Activated naive CD4-positive, alpha-beta T cell treated with anti-CD3 and anti-CD28 coated beads, Interleukin-2, amount 10 ng/mL, durations not matched to agents 5 hours and 36 hours (primary cell): ENCODE data around the gene TOGARAM2. TPM values are rescaled to one million over a fixed set of nuclear protein-coding genes. Genes with fewer than 3 reads are reported as not detected.

Source experiments
- total RNA-seq, 2 experiments: library from RNA; stranded (reverse); gene quantifications; one replicate each; pipeline ENCODE4 v1.2.3, GENCODE V29; 2021

Gene TOGARAM2
- total RNA-seq: 1 to 10 TPM; 4.0 to 4.6 TPM

DNA sequence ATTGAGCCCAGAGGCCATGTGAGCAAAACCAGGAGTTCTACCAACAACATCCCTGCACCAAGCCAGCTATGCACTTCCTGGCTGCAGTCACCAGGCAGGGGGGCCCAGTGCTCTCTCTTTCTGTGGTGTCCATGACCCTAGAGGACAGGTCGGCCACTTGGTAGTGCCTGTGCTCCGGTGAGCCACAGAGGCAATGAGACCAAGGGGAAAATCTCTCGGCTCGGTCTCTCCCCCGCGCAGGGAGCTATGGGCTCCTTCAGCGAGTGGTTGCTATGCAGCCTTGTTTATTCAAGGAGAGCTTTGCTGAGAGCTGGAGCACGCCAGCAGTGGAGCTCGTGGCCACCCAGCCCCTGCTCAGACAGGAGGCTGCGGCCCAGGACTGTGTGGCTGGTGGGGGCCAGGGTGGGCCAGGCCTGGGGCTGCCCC, at the start of gene TOGARAM2:
Gene TOGARAM2 (plus strand): TSS at position 283 of the 426 bp plus-strand sequence. CDS start 13,537 bp downstream, outside the sequence.

DNA sequence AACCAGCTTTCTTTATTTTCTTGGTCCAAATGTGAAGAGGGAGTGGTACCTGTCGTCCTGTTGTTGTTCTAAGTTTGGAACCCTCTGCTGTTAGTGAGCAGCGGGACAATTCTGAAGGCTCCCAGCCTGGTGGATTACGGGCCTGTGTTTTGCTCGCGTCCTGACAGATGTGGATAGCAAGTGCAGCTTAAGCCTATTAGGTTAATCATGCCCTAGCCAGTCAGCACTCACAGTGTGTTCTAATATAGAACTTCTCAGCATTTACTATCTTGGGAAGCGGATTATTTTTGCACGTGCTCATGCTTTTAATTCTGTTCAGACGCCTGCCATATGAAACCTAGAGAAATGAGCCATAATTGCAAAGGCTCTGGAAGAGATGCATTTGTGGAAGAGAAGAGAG, 93.3 kb downstream of the TOGARAM2 start, which contains the start of gene PCARE:
Gene PCARE (minus strand): TSS at position 113 of the 400 bp plus-strand sequence. CDS start 262 bp downstream, outside the sequence.

Other genes with a start within 250 kb of the TOGARAM2 start
- gene PPP1CB, start 229.5 kb upstream of the TOGARAM2 start, total RNA-seq: 100 to 1,000 TPM; 232 to 234 TPM
- 1 to 10 TPM; 1.3 to 1.9 TPM for gene SPDYA, start 170.5 kb upstream of the TOGARAM2 start, total RNA-seq
- 10 to 100 TPM; 13.1 to 14.6 TPM for gene TRMT61B, start 111.0 kb upstream of the TOGARAM2 start, total RNA-seq
- 10 to 100 TPM; 59.4 to 61.3 TPM for gene WDR43, start 86.6 kb upstream of the TOGARAM2 start, total RNA-seq
- not detected for gene PCARE, start 93.2 kb downstream of the TOGARAM2 start, total RNA-seq
- gene CLIP4, start 134.1 kb downstream of the TOGARAM2 start, total RNA-seq: 10 to 100 TPM; 33.7 to 34.8 TPM